AG09309 (cell line): ENCODE measurements around the gene OR52J3.

ENCODE experiments used
- DNase-seq: peaks from one replicate; pipeline ENCODE4 v3.0.0-alpha.2; 2010; ENCODE audit warnings: low read depth
- H3K4me3 ChIP-seq: 2 replicates; pipeline ENCODE4 v1.5.1; 2011; ENCODE audit warnings: mild to moderate bottlenecking, low read depth, low read length, moderate library complexity; ENCODE audit not compliant: control insufficient read depth
- CTCF ChIP-seq: IDR thresholded peaks from 2 replicates; pipeline ENCODE4 v1.5.1; 2011; ENCODE audit warnings: mild to moderate bottlenecking, low read depth, low read length, inconsistent platforms; ENCODE audit not compliant: insufficient read depth, control insufficient read depth; ENCODE audit errors: missing control alignments

Gene OR52J3

GRCh38 chr11:5059391-5059790 lies 13.1 kb downstream of the OR52J3 start, which contains the start of gene OR52E2:
Gene OR52E2, minus strand, starts transcription at chr11:5059627. Its CDS starts 0 bp downstream, at chr11:5059627.
- H3K4me3 ChIP-seq = no peak within 1 kb of the TSS
- TF ChIP-seq CTCF = no peak
- no peak for DNase-seq

GRCh38 chr11:5065027-5065426 lies 18.7 kb downstream of the OR52J3 start:
- no peak for TF ChIP-seq CTCF
- no peak for DNase-seq
- no peak overlapping the region for H3K4me3 ChIP-seq

- no peak within 1 kb of the TSS for H3K4me3 ChIP-seq
- DNase-seq = no peak
- no peak for TF ChIP-seq CTCF
Observed at GRCh38 chr11:5069272-5069671, 22.9 kb downstream of the OR52J3 start, which contains the start of gene OR52E1. Gene OR52E1, plus strand, starts transcription at chr11:5069572.

- no peak for DNase-seq
- no peak overlapping the region for H3K4me3 ChIP-seq
- no peak for TF ChIP-seq CTCF
Observed at GRCh38 chr11:5071799-5072198, 25.5 kb downstream of the OR52J3 start.

GRCh38 chr11:5081405-5081804 lies 35.1 kb downstream of the OR52J3 start:
- TF ChIP-seq CTCF = no peak
- no peak for DNase-seq
- H3K4me3 ChIP-seq = no peak overlapping the region

- no peak overlapping the region for H3K4me3 ChIP-seq
- no peak for DNase-seq
- no peak for TF ChIP-seq CTCF
Observed at GRCh38 chr11:5083602-5084001, 37.3 kb downstream of the OR52J3 start.

GRCh38 chr11:5088556-5088955 lies 42.2 kb downstream of the OR52J3 start:
- no peak for TF ChIP-seq CTCF
- H3K4me3 ChIP-seq = no peak overlapping the region
- DNase-seq = no peak
